ENCODE measurements around the gene G3BP2.

DNA sequence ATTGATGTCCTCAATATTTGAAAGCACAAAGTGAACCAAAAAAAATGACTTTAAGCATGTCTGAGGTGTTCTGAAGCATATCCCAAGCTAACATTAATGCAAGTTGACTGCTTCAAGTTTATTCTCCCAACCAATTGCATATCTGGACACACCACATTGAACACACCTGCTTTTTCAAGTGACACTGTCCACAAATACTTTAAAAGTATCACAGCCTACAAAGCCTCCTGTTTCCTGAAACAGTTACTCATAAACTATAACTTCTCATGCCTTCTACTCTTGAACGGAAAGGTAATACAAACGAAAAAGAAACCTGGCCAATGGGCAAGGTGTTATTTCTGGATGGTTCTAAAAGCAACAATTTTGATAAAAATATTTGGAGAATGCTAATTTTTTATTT is 44.0 kb downstream of the G3BP2 start:
- no peak for TF ChIP-seq POLR2A (IDR thresholded peaks at IDR 0.05)
- TF ChIP-seq, protein P1, sequence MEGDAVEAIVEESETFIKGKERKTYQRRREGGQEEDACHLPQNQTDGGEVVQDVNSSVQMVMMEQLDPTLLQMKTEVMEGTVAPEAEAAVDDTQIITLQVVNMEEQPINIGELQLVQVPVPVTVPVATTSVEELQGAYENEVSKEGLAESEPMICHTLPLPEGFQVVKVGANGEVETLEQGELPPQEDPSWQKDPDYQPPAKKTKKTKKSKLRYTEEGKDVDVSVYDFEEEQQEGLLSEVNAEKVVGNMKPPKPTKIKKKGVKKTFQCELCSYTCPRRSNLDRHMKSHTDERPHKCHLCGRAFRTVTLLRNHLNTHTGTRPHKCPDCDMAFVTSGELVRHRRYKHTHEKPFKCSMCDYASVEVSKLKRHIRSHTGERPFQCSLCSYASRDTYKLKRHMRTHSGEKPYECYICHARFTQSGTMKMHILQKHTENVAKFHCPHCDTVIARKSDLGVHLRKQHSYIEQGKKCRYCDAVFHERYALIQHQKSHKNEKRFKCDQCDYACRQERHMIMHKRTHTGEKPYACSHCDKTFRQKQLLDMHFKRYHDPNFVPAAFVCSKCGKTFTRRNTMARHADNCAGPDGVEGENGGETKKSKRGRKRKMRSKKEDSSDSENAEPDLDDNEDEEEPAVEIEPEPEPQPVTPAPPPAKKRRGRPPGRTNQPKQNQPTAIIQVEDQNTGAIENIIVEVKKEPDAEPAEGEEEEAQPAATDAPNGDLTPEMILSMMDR (IDR thresholded peaks at IDR 0.05): no peak
